GM13976 (cell line): ENCODE measurements around the gene PKHD1.

Source experiments
- DNase-seq: peaks from one replicate; pipeline ENCODE4 v3.0.0; 2012; ENCODE audit warnings: low spot score
- in situ Hi-C: fragments of 300-500 bp; cut with MboI; formaldehyde crosslinking; loops from one replicate; pipeline ENCODE4 v1.12.0; 2022; ENCODE audit warnings: low sequenced_read_pairs, mixed read lengths, inconsistent platforms; ENCODE audit not compliant: unreplicated experiment
- TF ChIP-seq, protein P1 (sequence below): IDR thresholded peaks from 2 replicates; pipeline ENCODE4 v1.5.1; 2012; ENCODE audit warnings: borderline replicate concordance, mild to moderate bottlenecking; ENCODE audit not compliant: insufficient read depth; ENCODE audit errors: extremely low read depth, missing control alignments, control extremely low read depth

PKHD1 gene

DNA sequence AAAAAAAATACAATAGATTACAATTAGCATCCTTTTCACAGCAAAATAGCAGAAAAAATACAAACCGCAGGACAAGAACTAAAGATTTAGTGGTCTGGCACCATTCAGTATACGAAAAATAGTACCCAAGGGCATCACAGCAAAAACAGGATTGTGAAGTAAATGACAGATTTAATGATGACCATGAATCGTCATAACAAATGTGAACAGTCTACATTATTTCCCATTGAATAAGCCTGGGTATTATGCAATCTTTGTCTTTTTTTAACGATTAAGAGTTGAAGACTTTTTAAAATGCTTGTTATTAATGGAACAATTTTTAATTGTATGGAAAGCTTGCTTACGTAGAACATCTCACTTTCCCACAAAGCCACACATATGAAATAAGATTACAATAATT lies 432.8 kb downstream of the PKHD1 start:
- in situ Hi-C loops, result no loop called here
- no peak for DNase-seq
- TF ChIP-seq, protein P1, sequence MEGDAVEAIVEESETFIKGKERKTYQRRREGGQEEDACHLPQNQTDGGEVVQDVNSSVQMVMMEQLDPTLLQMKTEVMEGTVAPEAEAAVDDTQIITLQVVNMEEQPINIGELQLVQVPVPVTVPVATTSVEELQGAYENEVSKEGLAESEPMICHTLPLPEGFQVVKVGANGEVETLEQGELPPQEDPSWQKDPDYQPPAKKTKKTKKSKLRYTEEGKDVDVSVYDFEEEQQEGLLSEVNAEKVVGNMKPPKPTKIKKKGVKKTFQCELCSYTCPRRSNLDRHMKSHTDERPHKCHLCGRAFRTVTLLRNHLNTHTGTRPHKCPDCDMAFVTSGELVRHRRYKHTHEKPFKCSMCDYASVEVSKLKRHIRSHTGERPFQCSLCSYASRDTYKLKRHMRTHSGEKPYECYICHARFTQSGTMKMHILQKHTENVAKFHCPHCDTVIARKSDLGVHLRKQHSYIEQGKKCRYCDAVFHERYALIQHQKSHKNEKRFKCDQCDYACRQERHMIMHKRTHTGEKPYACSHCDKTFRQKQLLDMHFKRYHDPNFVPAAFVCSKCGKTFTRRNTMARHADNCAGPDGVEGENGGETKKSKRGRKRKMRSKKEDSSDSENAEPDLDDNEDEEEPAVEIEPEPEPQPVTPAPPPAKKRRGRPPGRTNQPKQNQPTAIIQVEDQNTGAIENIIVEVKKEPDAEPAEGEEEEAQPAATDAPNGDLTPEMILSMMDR, result no peak

DNA sequence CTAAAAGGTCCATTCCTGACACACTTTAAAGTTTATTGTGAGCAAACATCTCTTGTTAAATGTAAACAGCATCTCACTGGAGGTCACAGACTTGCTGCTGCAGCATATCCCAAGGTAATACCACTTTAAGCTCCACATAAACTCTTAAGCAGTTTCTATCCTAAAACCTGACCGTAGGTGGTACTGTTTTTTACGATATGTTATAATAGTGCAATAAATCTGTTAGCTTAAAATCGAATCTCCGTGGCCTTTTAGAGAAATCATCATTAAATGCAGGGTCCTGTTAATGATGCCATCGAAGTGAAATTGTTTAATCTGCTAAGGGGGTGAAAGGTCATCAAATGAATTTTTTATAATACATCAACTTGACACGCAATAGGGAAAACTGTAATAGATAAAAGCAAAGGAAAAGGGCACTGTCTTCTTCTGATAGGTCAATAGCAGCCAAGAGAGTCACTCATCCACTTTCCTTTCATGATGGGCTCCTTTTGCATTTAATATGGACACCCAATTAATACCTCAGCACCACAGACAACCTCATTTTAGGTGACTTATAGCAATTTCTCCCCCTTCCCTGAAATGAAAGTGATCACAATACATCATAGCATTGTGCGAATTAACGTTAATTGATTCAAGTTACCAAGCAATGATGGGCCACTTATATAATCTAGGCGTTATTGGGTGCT lies 436.1 kb downstream of the PKHD1 start:
- TF ChIP-seq, protein P1, result no peak
- in situ Hi-C loops, result no loop called here
- DNase-seq, result no peak

DNA sequence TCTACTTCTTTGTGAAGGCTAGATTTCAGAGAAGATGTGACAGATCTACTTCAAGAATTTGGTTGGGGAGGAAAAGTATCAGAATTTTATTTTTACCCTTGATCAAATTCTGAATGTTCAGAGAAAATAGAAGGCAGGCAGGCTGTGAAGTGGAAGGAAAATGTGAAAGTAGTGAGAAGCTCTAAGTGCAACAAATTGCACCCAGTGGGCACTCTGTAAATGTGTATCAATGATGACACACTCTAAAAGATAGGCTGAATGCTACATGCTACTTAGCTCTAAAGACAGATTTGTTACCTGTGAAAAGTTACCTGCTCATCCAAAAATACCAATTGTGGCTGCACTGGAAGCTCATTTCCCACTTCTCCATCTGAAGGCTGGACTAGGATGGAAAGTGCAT lies 438.6 kb downstream of the PKHD1 start:
- DNase-seq, result no peak
- in situ Hi-C loops, result no loop called here
- TF ChIP-seq, protein P1, result no peak

DNA sequence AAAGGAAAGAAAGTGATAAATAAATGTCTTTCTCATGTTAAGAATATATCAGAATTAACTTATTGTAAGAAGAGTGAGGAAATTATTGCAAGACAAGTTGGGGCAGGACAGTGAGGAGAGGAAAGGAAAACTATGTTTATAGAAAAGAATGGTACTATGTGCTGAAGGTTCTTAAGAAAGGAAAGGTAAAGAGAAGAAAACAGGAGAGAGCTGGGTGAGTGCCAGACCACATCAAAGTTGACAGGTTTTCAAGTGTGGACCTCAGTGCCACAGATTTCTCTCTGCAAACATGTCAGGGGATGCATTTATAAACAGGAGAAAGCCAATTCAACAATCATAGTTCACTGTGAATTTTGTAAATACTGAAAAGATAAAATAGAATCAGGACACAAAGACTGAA lies 439.2 kb downstream of the PKHD1 start:
- in situ Hi-C loops, result no loop called here
- no peak for DNase-seq
- TF ChIP-seq, protein P1, result no peak

DNA sequence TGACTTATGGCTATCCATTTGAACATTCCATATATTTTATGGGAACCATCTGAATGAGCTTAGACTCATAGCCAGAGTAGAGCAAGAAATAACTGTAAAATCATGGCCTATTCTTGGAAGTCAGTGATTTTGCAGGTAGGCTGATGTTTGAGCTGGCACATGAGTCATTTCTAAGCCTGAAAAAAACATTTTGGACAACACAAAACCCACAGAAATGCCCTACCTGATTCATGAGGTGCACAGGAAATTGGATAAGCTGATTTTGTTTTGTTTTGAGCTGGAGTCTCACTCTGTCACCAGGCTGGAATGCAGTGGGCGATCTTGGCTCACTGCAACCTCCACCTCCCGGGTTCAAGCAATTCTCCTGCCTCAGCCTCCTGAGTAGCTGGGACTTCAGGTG lies 443.0 kb downstream of the PKHD1 start:
- in situ Hi-C loops, result no loop called here
- DNase-seq, result no peak
- TF ChIP-seq, protein P1, result no peak

DNA sequence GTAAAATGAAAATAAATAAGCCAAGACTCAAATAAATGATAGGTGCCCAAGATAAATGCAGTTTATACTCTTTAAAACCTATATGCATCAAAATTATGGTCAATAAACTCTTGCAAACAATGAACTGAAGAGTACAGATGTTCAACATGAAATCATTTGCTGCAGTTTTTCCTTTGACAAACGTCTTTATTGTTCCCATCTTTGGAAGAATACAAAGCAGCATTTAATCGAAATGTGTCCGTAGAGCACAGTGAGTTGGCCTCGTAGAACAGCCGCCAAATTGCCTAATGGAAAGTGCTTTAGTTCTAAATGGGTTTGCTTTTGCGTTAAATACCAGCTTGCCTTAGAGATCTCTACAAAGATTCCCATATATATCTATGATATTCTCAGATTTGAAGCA lies 447.4 kb downstream of the PKHD1 start:
- in situ Hi-C loops, result no loop called here
- DNase-seq, result no peak
- TF ChIP-seq, protein P1, result no peak

DNA sequence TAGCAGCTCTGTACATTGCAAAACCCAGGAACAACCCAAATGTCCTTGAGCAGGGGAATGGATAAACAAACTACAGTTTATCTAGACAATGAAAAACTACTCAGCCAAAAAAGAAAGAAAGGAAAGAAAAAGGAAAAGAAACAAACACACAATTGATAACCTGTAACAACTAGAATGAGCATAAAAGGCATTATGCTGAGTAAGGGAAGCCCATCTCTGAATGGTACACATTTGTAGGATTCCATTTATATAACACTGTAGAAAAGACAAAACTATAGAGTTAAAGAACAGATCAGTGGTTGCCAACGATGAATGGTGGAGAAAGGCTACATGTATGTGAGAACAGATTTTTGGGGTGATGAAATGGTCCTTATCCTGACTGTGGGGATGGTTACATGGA lies 454.0 kb downstream of the PKHD1 start:
- TF ChIP-seq, protein P1, result no peak
- DNase-seq, result no peak
- in situ Hi-C loops, result no loop called here
